Right lobe of liver (tissue), 4 donors: Measurements from ENCODE around the gene COL23A1.

Experiments
- CTCF ChIP-seq, 4 donors: fragments of 200-600 bp in 3 of 4; fragments of 450-650 bp in 1 of 4; IDR thresholded peaks; one replicate each; pipeline versions ENCODE4 v1.5.1 to v1.8.0; 2016 to 2022; ENCODE audit warnings: antibody characterized with exemption in 4 of 4, mild to moderate bottlenecking in 2 of 4
- POLR2A ChIP-seq: fragments of 450-650 bp; IDR thresholded peaks from one replicate; pipeline ENCODE4 v1.6.1; 2017; ENCODE audit warnings: antibody characterized with exemption, mild to moderate bottlenecking
- donor health status: DM: no; HTN: no; CAD: no.
- donor health status: DM: no; HTN: no; CAD: no.
- donor health status: DM: no; HTN: yes; CAD: no.

- TF ChIP-seq CTCF (IDR thresholded peaks at IDR 0.05) (peak in 1 of 4 donors; percentile 7), POLR2A (peak; percentile 75)
Measured at GRCh38 chr5:178232124-178232919, 357.9 kb downstream of the COL23A1 start, which contains the start of gene PHYKPL.
